ENCODE measurements around the gene ANXA6. TPM values are rescaled to one million over a fixed set of nuclear protein-coding genes. Genes with fewer than 3 reads are reported as not detected.

Gene ANXA6
- total and polyA plus RNA-seq, 2 donors from 2014 or later = 107 to 183 TPM

GRCh38 chr5:151146061-151146460 lies 11.5 kb downstream of the ANXA6 start:
- Histone ChIP-seq H3K27me3 (ENCODE audit: control insufficient read depth, insufficient read depth, low read length) (no peaks in the 10 kb centered on the region), H3K4me1 (ENCODE audit: control insufficient read depth in 2 of 3, insufficient read depth in 2 of 3, low read depth in 1 of 3, low read length in 3 of 3) (peaks cover 4 to 27% (median 16%) of the 10 kb centered on the region in 3 donors), H3K36me3 (ENCODE audit: control insufficient read depth in 2 of 3, insufficient read depth in 3 of 3, low read length in 3 of 3) (peaks cover 0 to 8% (median 4%) of the 10 kb centered on the region in 3 donors), H3K9ac (ENCODE audit: low read length in 3 of 3) (no peak overlapping the region), H3K4me3 (ENCODE audit: low read length in 3 of 3) (no peak overlapping the region), H3K27ac (ENCODE audit: low read depth in 2 of 2, low read length in 2 of 2) (no peak overlapping the region), H3K9me3 (ENCODE audit: control insufficient read depth in 2 of 3, insufficient read depth in 1 of 3, low read length in 3 of 3) (no peaks in the 10 kb centered on the region)
- DNase-seq = no peak
- intact Hi-C loops (cut with DNase I) = no loop called here
- no peak for TF ChIP-seq CTCF (IDR thresholded peaks at IDR 0.05; ENCODE audit: borderline replicate concordance, extremely low read depth, insufficient read depth)
- no peak for FAIRE-seq

GRCh38 chr5:151144922-151145321 lies 12.7 kb downstream of the ANXA6 start:
- no peak for FAIRE-seq
- DNase-seq = no peak
- intact Hi-C loops (cut with DNase I) = no loop called here
- Histone ChIP-seq H3K9ac (ENCODE audit: low read length in 3 of 3) (no peak overlapping the region), H3K27ac (ENCODE audit: low read depth in 2 of 2, low read length in 2 of 2) (no peak overlapping the region), H3K36me3 (ENCODE audit: control insufficient read depth in 2 of 3, insufficient read depth in 3 of 3, low read length in 3 of 3) (peaks cover 0 to 8% (median 4%) of the 10 kb centered on the region in 3 donors), H3K9me3 (ENCODE audit: control insufficient read depth in 2 of 3, insufficient read depth in 1 of 3, low read length in 3 of 3) (no peaks in the 10 kb centered on the region), H3K4me1 (ENCODE audit: control insufficient read depth in 2 of 3, insufficient read depth in 2 of 3, low read depth in 1 of 3, low read length in 3 of 3) (peaks cover 0 to 16% (median 7%) of the 10 kb centered on the region in 3 donors), H3K4me3 (ENCODE audit: low read length in 3 of 3) (no peak overlapping the region), H3K27me3 (ENCODE audit: control insufficient read depth, insufficient read depth, low read length) (no peaks in the 10 kb centered on the region)
- no peak for TF ChIP-seq CTCF (IDR thresholded peaks at IDR 0.05; ENCODE audit: borderline replicate concordance, extremely low read depth, insufficient read depth)

GRCh38 chr5:151144275-151144674 lies 13.3 kb downstream of the ANXA6 start:
- Histone ChIP-seq H3K4me1 (ENCODE audit: control insufficient read depth in 2 of 3, insufficient read depth in 2 of 3, low read depth in 1 of 3, low read length in 3 of 3) (peaks cover 0 to 16% (median 7%) of the 10 kb centered on the region in 3 donors), H3K9me3 (ENCODE audit: control insufficient read depth in 2 of 3, insufficient read depth in 1 of 3, low read length in 3 of 3) (no peaks in the 10 kb centered on the region), H3K27ac (ENCODE audit: low read depth in 2 of 2, low read length in 2 of 2) (no peak overlapping the region), H3K9ac (ENCODE audit: low read length in 3 of 3) (no peak overlapping the region), H3K27me3 (ENCODE audit: control insufficient read depth, insufficient read depth, low read length) (no peaks in the 10 kb centered on the region), H3K4me3 (ENCODE audit: low read length in 3 of 3) (no peak overlapping the region), H3K36me3 (ENCODE audit: control insufficient read depth in 2 of 3, insufficient read depth in 3 of 3, low read length in 3 of 3) (peaks cover 0 to 11% (median 8%) of the 10 kb centered on the region in 3 donors)
- TF ChIP-seq CTCF (IDR thresholded peaks at IDR 0.05; ENCODE audit: borderline replicate concordance, extremely low read depth, insufficient read depth) = no peak
- intact Hi-C loops (cut with DNase I) = no loop called here
- no peak for DNase-seq
- no peak for FAIRE-seq

GRCh38 chr5:151143645-151144044 lies 13.9 kb downstream of the ANXA6 start:
- no peaks in the 10 kb centered on the region for H3K9me3 ChIP-seq (ENCODE audit: control insufficient read depth in 2 of 3, insufficient read depth in 1 of 3, low read length in 3 of 3)
- DNase-seq (no peak), FAIRE-seq (no peak)
- TF ChIP-seq CTCF (IDR thresholded peaks at IDR 0.05; ENCODE audit: borderline replicate concordance, extremely low read depth, insufficient read depth) = no peak
- peaks cover 0 to 16% (median 7%) of the 10 kb centered on the region in 3 donors for H3K4me1 ChIP-seq (ENCODE audit: control insufficient read depth in 2 of 3, insufficient read depth in 2 of 3, low read depth in 1 of 3, low read length in 3 of 3)
- H3K9ac ChIP-seq (ENCODE audit: low read length in 3 of 3) = no peak overlapping the region
- H3K4me3 ChIP-seq (ENCODE audit: low read length in 3 of 3) = no peak overlapping the region
- no peak overlapping the region for H3K27ac ChIP-seq (ENCODE audit: low read depth in 2 of 2, low read length in 2 of 2)
- intact Hi-C loops (cut with DNase I) = no loop called here
- H3K36me3 ChIP-seq (ENCODE audit: control insufficient read depth in 2 of 3, insufficient read depth in 3 of 3, low read length in 3 of 3) = peaks cover 0 to 17% (median 14%) of the 10 kb centered on the region in 3 donors
- no peaks in the 10 kb centered on the region for H3K27me3 ChIP-seq (ENCODE audit: control insufficient read depth, insufficient read depth, low read length)

Measured in kidney (tissue), 14 donors.